ENCODE data around the gene KIF13A. TPM values are rescaled to one million over a fixed set of nuclear protein-coding genes. Genes with fewer than 3 reads are reported as not detected.

The KIF13A gene
- total RNA-seq, 1 donor from 2014 or later, result 29.0 TPM

DNA sequence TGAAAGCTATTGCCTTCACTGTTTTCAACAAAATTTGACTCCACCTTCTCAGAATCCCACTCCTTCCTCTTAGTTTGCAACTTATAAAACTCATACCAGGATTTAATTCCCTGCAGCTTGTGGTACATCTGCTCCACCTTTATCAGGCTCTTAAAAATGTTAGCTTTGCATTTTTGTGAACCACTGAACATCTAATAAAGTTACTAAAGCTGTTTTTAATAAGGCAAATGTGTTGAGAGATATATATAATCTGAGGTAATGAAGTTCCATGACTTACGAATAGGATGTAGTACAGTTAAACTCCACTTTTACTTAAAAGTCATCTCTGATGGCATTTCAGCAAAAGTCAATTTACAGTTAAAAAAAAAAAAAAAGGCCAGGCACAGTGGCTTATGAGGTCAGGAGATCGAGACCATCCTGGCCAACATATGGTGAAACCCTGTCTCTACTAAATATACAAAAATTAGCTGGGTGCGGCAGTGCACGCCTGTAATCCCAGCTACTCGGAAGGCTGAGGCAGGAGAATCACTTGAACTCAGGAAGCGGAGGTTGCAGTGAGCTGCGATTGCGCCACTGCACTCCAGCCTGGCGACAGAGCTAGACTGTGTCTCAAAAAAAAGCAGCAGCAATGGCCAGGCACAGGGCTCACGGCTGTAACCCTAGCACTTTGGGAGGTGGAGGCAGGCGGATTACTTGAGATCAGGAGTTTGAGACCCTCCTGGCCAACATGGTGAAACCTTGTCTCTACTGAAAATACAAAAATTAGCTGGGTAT lies 106.2 kb downstream of the KIF13A start:
- Histone ChIP-seq H3K27ac (no peak overlapping the region), H3K4me1 (peaks cover 11% of the 10 kb centered on the region), H3K4me3 (no peak overlapping the region), H3K4me2 (no peak overlapping the region), H3K79me2 (ENCODE audit: low read depth) (no peaks in the 10 kb centered on the region), H3K9ac (no peak overlapping the region), H3K9me3 (ENCODE audit: low read depth) (no peaks in the 10 kb centered on the region), H4K20me1 (ENCODE audit: low read depth) (no peaks in the 10 kb centered on the region), H3K27me3 (no peaks in the 10 kb centered on the region), H2AFZ (replicated peaks) (no peak overlapping the region), H3F3A (ENCODE audit: low read depth) (no peaks in the 10 kb centered on the region), H3K36me3 (no peaks in the 10 kb centered on the region)
- peaks cover 4% of the 10 kb centered on the region for H3K27me3 Mint-ChIP-seq (ENCODE audit: insufficient read depth, low read depth)
- no peak overlapping the region for H3K27ac Mint-ChIP-seq
- DNase-seq (ENCODE audit: low spot score), result no peak
- no peaks in the 10 kb centered on the region for H3K9me3 Mint-ChIP-seq
- H3K4me3 Mint-ChIP-seq, result no peak overlapping the region
- TF ChIP-seq EZH2 (IDR thresholded peaks at IDR 0.05) (no peak), EZH2phosphoT487 (IDR thresholded peaks at IDR 0.05) (no peak)
- TF ChIP-seq, protein P1, sequence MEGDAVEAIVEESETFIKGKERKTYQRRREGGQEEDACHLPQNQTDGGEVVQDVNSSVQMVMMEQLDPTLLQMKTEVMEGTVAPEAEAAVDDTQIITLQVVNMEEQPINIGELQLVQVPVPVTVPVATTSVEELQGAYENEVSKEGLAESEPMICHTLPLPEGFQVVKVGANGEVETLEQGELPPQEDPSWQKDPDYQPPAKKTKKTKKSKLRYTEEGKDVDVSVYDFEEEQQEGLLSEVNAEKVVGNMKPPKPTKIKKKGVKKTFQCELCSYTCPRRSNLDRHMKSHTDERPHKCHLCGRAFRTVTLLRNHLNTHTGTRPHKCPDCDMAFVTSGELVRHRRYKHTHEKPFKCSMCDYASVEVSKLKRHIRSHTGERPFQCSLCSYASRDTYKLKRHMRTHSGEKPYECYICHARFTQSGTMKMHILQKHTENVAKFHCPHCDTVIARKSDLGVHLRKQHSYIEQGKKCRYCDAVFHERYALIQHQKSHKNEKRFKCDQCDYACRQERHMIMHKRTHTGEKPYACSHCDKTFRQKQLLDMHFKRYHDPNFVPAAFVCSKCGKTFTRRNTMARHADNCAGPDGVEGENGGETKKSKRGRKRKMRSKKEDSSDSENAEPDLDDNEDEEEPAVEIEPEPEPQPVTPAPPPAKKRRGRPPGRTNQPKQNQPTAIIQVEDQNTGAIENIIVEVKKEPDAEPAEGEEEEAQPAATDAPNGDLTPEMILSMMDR (IDR thresholded peaks at IDR 0.05), result no peak
- peaks cover 8% of the 10 kb centered on the region for H3K4me1 Mint-ChIP-seq
- no peaks in the 10 kb centered on the region for H3K36me3 Mint-ChIP-seq

GRCh38 chr6:17879184-17879583 lies 108.3 kb downstream of the KIF13A start:
- TF ChIP-seq EZH2 (IDR thresholded peaks at IDR 0.05), result no peak
- no peak for TF ChIP-seq EZH2phosphoT487 (IDR thresholded peaks at IDR 0.05)
- TF ChIP-seq, protein P1 (IDR thresholded peaks at IDR 0.05), result no peak
- no peaks in the 10 kb centered on the region for H3K79me2 ChIP-seq (ENCODE audit: low read depth)

DNA sequence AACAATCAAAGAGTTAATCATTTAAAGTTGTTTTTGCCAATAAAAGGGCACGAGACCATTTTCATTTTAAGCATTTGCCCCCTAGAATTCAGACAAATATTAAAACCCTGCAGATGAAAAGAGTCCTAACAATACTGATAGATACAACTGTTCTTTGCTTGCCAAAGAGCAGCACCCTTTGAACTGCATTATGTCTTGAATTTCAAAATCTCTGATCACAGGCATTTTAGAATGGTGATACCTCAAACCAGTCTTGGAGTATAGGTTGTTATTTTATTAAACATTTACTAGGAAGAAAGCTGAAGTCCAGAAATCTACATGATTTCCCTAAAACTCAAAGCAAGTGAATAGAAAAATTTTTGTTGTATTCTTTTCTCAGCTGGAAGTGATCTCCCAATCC lies 108.7 kb downstream of the KIF13A start:
- Histone ChIP-seq H3F3A (ENCODE audit: low read depth) (peaks cover 5% of the 10 kb centered on the region), H3K4me2 (no peak overlapping the region), H3K9me3 (ENCODE audit: low read depth) (no peaks in the 10 kb centered on the region), H3K79me2 (ENCODE audit: low read depth) (no peaks in the 10 kb centered on the region), H4K20me1 (ENCODE audit: low read depth) (no peaks in the 10 kb centered on the region), H3K4me3 (no peak overlapping the region), H3K4me1 (peaks cover 19% of the 10 kb centered on the region), H3K36me3 (no peaks in the 10 kb centered on the region), H3K27ac (no peak overlapping the region), H3K27me3 (no peaks in the 10 kb centered on the region), H2AFZ (replicated peaks) (no peak overlapping the region), H3K9ac (no peak overlapping the region)
- H3K36me3 Mint-ChIP-seq, result no peaks in the 10 kb centered on the region
- H3K4me3 Mint-ChIP-seq, result no peak overlapping the region
- no peak for DNase-seq (ENCODE audit: low spot score)
- no peak overlapping the region for H3K27ac Mint-ChIP-seq
- H3K4me1 Mint-ChIP-seq, result peaks cover 12% of the 10 kb centered on the region
- TF ChIP-seq, protein P1 (IDR thresholded peaks at IDR 0.05), result no peak
- TF ChIP-seq EZH2phosphoT487 (IDR thresholded peaks at IDR 0.05) (no peak), EZH2 (IDR thresholded peaks at IDR 0.05) (no peak)
- H3K27me3 Mint-ChIP-seq (ENCODE audit: insufficient read depth, low read depth), result peaks cover 4% of the 10 kb centered on the region
- H3K9me3 Mint-ChIP-seq, result no peaks in the 10 kb centered on the region

More at GRCh38 chr6:17879184-17879583, 108.3 kb downstream of the KIF13A start:
- Histone ChIP-seq H3K4me3 (no peak overlapping the region), H3K27me3 (no peaks in the 10 kb centered on the region), H2AFZ (replicated peaks) (no peak overlapping the region), H4K20me1 (ENCODE audit: low read depth) (no peaks in the 10 kb centered on the region), H3K36me3 (no peaks in the 10 kb centered on the region), H3K27ac (no peak overlapping the region), H3K9me3 (ENCODE audit: low read depth) (no peaks in the 10 kb centered on the region), H3K4me2 (no peak overlapping the region), H3K9ac (no peak overlapping the region), H3K4me1 (peaks cover 19% of the 10 kb centered on the region), H3F3A (ENCODE audit: low read depth) (peaks cover 5% of the 10 kb centered on the region)
- Mint-ChIP-seq H3K9me3 (no peaks in the 10 kb centered on the region), H3K27ac (no peak overlapping the region), H3K4me3 (no peak overlapping the region), H3K27me3 (ENCODE audit: insufficient read depth, low read depth) (peaks cover 4% of the 10 kb centered on the region), H3K4me1 (peaks cover 12% of the 10 kb centered on the region), H3K36me3 (no peaks in the 10 kb centered on the region)
- no peak for DNase-seq (ENCODE audit: low spot score)
